ENCODE data around the gene AUTS2. TPM values are rescaled to one million over a fixed set of nuclear protein-coding genes. Genes with fewer than 3 reads are reported as not detected.

AUTS2 gene
- total and polyA plus RNA-seq, 2 of the 8 experiments (the other 6 are each of a cell fraction or from before 2014, with no cell fraction given) = 25.9 to 101 TPM

DNA sequence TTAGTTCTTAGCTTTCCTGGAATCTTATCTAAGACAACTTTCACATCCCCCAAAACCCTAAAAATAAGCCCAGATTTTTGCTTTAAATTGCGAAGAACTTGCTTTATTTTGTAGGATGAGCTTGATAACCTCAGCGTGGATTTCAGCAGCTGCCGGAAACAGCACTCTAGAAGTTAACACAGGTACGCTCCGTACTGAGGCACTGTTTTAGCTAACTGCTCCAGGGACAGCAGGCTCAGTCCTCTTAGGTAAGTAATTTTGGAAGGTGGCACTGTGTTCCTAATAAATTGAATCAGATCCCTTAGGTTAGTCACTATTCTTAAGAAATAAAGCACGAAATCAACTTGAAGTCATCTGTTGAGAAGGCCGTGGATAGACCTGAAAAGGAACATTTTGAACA, 2.2 kb upstream of the AUTS2 start:
- Histone ChIP-seq H3K36me3 (ENCODE audit: control insufficient read depth in 2 of 4, insufficient read depth in 4 of 4, low read length in 3 of 4) (no peaks in the 10 kb centered on the region), H3K18ac (ENCODE audit: extremely low read depth, low read length) (no peak overlapping the region), H2AK5ac (ENCODE audit: low read depth, low read length) (no peak overlapping the region), H3K79me1 (ENCODE audit: low read depth, low read length) (no peaks in the 10 kb centered on the region), H3K27me3 (replicated peaks in 1 of 4; ENCODE audit: control insufficient read depth in 3 of 4, extremely low read depth in 1 of 4, insufficient read depth in 3 of 4, low read length in 3 of 4) (peaks cover 25 to 41% (median 34%) of the 10 kb centered on the region in 4 experiments), H3K9me3 (ENCODE audit: insufficient read depth in 2 of 2, low read depth in 1 of 2, low read length in 1 of 2) (no peaks in the 10 kb centered on the region), H3K4me3 (ENCODE audit: extremely low read depth in 1 of 4, insufficient read depth in 2 of 4, low read depth in 3 of 4, low read length in 4 of 4) (no peak overlapping the region), H2BK15ac (ENCODE audit: low read length) (no peak overlapping the region), H4K20me1 (replicated peaks in 1 of 2; ENCODE audit: control insufficient read depth in 1 of 2, insufficient read depth in 2 of 2, low read length in 2 of 2) (peaks cover 1% of the 10 kb centered on the region in 2 experiments), H2AFZ (ENCODE audit: low read length) (no peak overlapping the region), H2BK120ac (replicated peaks; ENCODE audit: low read depth, low read length) (no peak overlapping the region), H2BK12ac (ENCODE audit: low read depth, low read length) (no peak overlapping the region), H3K4ac (replicated peaks; ENCODE audit: insufficient read length, low read depth, low read length) (no peak overlapping the region), H2BK5ac (ENCODE audit: low read depth, low read length) (no peak overlapping the region), H3K56ac (replicated peaks; ENCODE audit: insufficient read length, low read depth, low read length) (no peak overlapping the region), H3K9ac (replicated peaks in 1 of 4; ENCODE audit: extremely low read depth in 1 of 4, low read depth in 3 of 4, low read length in 3 of 4) (no peak overlapping the region), H3K79me2 (ENCODE audit: control insufficient read depth in 1 of 2, insufficient read depth in 2 of 2, low read length in 2 of 2) (no peaks in the 10 kb centered on the region), H3K23me2 (ENCODE audit: low read depth, low read length) (peaks cover 16% of the 10 kb centered on the region; the same call in 1 of the 2 replicates), H3K4me2 (ENCODE audit: insufficient read depth in 1 of 2, low read depth in 2 of 2, low read length in 2 of 2) (no peak overlapping the region), H3K23ac (ENCODE audit: insufficient read length) (no peak overlapping the region), H3K27ac (ENCODE audit: low read depth, low read length) (no peak overlapping the region), H3K14ac (ENCODE audit: insufficient read length) (no peak overlapping the region), H4K5ac (ENCODE audit: insufficient read length, low read depth, low read length) (no peak overlapping the region), H4K8ac (ENCODE audit: extremely low read depth, insufficient read depth, low read length) (no peak overlapping the region), H4K91ac (replicated peaks; ENCODE audit: insufficient read length, low read length) (no peak overlapping the region), H2BK20ac (ENCODE audit: low read length) (no peak overlapping the region), H3K4me1 (replicated peaks in 1 of 4; ENCODE audit: control insufficient read depth in 3 of 4, insufficient read depth in 4 of 4, low read length in 3 of 4) (peaks cover 0 to 1% (median 0%) of the 10 kb centered on the region in 4 experiments; a peak in 3 of 7 replicates)
- no peak for FAIRE-seq
- 77% methylated on average over 7 of the region's 7 CpGs; no CpG with 5 or more reads in 1 of the 2 experiments for WGBS, 2 experiments (ENCODE audit: extremely low coverage in 1 of 2, insufficient coverage in 1 of 2, insufficient read length in 1 of 2, insufficient replicate concordance in 2 of 2, low coverage in 1 of 2, low lambda C conversion rate in 2 of 2, missing lambda C conversion rate in 1 of 2)
- CTCF ChIA-PET (ENCODE audit: partially characterized antibody) = interaction anchor here (0.6 to 0.9 kb wide), 2 partner anchors 36 to 199 kb away, joined by 3 read pairs; no protein-coding TSS in a partner anchor
- no peak for DNase-seq (ENCODE audit: low read depth in 1 of 2, low spot score in 2 of 2)
- POLR2A ChIA-PET (ENCODE audit: partially characterized antibody) = no interaction called here
- TF ChIP-seq GTF2F1 (IDR thresholded peaks at IDR 0.05; ENCODE audit: borderline replicate concordance, low read depth, low read length) = no peak
